HUDEP-2 (cell line): ENCODE measurements around the gene ARHGEF1.
A peak's percentile ranks its signal among the peaks of the same experiment; 100 is the strongest.

Experiments used
- DNase-seq, 76 experiments: peaks; one replicate each; lab custom pipeline; 2025; ENCODE audit not compliant: unreplicated experiment in 76 of 76; lab: John Stamatoyannopoulos, UW

ARHGEF1 gene, protein sequence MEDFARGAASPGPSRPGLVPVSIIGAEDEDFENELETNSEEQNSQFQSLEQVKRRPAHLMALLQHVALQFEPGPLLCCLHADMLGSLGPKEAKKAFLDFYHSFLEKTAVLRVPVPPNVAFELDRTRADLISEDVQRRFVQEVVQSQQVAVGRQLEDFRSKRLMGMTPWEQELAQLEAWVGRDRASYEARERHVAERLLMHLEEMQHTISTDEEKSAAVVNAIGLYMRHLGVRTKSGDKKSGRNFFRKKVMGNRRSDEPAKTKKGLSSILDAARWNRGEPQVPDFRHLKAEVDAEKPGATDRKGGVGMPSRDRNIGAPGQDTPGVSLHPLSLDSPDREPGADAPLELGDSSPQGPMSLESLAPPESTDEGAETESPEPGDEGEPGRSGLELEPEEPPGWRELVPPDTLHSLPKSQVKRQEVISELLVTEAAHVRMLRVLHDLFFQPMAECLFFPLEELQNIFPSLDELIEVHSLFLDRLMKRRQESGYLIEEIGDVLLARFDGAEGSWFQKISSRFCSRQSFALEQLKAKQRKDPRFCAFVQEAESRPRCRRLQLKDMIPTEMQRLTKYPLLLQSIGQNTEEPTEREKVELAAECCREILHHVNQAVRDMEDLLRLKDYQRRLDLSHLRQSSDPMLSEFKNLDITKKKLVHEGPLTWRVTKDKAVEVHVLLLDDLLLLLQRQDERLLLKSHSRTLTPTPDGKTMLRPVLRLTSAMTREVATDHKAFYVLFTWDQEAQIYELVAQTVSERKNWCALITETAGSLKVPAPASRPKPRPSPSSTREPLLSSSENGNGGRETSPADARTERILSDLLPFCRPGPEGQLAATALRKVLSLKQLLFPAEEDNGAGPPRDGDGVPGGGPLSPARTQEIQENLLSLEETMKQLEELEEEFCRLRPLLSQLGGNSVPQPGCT

DNA sequence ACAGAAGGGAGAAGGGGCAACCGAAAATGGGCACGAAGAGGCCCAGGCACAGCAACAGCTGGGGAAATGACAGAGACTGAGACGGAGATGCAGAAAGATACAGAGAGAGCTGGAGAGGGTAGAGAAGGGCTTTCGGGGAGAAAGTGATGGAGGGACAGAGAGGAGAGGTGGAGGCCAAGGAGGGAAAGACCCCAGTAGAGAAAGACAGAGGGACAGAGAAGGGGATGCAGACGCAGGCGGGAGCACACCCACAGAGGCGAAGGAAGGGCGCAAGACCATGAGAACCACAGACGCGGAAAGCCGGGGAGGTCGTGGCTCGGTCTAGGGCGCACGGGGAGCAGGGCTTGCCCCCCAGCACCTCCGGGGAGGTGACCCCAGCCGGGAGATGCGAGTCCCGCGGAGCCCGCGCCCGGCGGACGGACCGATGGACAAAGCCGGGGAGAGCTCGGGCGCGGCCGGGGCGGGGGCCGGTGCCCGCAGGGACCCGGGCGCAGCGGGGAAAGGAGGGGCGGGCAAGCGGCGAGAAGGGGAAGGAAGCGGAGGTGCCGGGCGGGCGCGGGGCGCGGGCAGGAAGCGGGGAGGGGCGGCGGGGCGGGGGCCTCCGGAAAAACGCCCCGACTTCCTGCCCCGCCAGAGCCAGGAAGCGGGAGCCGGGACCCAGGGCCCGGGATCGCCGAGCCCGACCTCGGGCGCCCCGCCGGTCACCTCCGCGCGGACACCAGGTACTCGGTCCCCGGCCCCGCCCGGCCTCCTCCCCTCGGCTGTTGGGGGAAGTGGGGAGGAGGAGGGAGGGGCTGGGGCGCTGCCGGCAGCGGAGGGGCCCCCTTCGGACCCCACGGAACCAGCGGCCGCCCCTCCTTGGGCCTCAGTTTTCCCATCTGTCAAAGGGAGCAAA is at the start of gene ARHGEF1:
Gene ARHGEF1 (plus strand): TSS at position 617 of the 895 bp plus-strand sequence. CDS start 4,899 bp downstream, outside the sequence.
- peak in 8 of 76 experiments; percentile 25 to 50 (median 36) for DNase-seq

DNA sequence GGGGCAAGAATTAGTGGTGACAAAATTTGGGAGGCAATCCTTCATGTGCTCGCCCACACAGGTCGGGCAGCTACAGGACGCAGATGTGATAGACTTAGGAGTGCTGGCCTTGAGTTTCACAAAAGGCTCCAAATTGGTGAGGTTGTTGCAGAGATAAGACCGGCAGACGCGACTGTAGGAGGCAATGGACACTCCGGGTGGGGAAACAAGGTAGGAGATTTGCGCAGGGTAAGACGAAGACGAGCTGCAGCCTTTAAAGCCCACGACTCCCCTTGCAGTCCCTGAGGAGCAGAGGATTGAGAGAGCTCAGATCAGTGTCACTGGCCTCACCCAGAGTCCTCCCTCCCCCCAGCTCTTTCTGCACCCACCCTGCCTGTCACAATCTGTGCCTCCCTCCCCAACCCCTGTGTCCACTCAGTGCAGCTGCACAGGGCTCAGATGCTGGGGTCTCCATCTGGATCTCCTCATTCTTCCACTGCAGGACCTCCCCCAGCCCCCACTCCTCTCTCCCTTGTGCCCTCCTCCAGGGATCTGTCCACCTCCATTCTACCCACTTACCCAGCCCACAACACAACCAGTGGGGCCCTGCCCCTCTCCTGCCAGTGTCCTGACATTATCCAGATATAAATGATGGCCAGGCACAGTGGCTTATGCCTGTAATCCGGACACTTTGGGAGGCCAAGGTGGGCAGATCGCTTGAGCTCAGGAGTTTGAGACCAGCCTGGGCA is 44.8 kb upstream of the ARHGEF1 start:
- DNase-seq: no peak

DNA sequence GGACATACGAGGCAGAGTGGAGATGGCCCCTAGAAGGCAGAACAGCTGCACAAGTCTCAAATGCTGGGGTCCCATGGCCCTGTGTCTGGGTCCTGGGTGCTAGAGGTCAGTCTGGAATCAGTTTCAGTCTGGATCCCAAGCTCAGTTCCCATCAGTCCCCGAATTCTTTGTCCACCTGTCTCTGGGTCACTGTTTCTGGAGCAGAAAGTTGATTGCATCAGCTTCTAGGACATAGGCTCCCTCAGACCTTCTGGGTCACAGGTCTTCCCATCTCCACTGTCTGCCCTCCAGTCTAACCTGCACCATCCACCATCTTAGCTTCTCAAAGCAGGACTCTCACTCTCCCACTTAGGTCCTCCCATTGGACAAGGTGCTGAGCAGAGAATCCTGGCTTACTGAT is 43.8 kb upstream of the ARHGEF1 start:
- DNase-seq: no peak

DNA sequence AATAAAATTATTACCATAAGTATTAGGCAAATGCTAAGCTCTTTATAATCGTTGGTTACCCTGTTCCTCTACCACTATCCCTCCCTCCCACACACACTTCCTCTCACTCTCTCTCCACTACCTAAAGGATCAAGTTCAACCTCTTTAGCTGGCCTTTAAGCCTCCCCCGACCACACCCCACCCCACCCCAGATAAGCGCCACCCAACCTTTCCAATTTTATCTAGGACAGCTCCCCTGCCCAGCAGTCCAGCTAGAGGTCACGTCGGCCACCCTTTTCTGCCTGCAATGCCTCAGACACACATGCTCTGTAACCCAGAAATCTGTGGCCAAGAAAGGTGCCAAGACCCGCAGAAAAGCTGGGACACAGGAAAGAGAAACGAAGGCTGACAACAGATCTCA is 39.6 kb upstream of the ARHGEF1 start:
- peak in 6 of 76 experiments; percentile 23 to 42 (median 32) for DNase-seq

DNA sequence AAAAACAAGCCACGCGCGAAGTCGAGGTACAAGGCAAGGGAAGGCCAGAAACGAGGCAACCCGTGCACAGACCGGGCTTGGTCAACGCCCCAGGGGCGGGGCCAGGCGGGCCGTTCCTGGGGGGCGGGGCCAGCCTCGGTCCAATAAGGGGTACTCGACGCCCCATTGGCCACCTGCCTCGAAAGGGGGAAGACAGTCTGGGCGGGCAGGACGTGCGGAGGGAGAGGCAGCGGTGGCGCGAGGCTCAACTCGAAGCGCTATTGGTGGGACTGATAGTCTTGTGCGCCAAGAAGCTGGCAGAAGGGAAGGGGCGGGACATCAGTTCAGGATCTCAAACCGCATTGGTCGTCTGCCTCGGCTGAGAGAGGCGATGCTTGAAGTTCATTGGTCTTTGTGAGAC is 38.4 kb upstream of the ARHGEF1 start, which contains the start of gene LYPD4:
Gene LYPD4 (minus strand): TSS at position 83 of the 400 bp plus-strand sequence. CDS start 5,398 bp downstream, outside the sequence.
- DNase-seq: peak in 2 of 76 experiments; percentile 16 to 18

DNA sequence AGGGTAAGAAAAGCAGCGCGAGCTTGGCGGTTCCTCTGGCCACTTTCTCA is 38.2 kb upstream of the ARHGEF1 start, which contains the start of gene DMRTC2:
Gene DMRTC2 (plus strand): TSS at position 42 of the 50 bp plus-strand sequence. CDS start 2,387 bp downstream, outside the sequence.
- DNase-seq: no peak

DNA sequence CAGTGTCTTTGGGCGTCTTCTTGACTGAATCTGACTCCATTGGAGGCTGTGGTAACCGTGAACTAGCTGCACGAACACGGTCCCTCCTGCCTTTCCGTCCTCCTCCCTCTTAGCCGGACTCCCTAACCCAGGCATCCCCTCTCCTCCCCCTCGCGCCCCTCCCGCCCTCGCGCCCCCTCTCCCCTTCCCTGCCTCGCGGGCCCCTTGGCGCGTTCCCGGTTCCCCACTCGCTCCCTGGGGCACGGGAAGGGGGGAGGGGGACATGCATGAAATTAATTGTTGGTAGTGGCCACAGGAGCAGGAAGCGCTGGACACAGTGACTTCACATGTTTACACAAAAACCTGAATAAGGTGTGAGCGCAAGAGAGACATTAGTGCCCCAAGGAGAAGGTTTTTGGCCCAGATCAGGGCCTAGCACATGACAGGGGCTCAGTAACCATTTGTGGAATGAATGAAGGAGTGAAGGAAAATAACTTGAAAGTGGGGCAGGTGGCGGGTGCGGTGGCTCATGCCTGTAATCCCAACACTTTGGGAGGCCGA is 37.9 kb upstream of the ARHGEF1 start:
- no peak for DNase-seq

DNA sequence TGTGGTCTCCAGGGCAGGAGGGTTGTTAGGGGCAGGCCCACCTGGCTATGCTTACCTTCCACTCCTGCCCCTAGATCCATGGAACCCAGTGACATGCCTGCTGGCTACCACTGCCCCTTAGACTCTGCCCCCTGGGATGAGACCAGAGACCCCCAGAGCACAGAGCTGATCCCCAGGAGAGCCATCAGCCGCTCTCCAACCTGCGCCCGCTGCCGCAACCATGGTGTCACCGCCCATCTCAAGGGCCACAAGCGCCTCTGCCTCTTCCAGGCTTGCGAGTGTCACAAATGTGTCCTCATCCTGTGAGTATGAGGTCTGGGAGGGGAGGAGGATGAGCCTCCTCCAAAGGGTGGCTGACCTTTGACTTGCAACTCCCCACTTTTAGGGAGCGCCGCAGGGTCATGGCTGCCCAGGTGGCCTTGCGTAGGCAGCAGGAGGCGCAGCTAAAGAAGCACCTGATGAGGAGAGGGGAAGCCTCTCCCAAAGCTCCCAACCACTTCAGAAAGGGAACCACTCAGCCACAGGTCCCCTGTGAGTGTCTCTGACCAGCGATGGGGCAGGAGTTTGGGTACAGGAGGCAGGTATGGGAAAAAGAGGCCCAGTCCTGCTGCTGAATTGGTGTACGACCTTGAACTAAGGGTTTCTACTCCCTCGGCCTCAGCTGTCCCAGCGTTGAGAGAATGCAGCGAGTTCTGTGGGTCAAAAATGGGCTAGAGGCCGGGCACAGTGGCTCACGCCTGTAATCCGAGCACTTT is 35.5 kb upstream of the ARHGEF1 start:
- DNase-seq: no peak

DNA sequence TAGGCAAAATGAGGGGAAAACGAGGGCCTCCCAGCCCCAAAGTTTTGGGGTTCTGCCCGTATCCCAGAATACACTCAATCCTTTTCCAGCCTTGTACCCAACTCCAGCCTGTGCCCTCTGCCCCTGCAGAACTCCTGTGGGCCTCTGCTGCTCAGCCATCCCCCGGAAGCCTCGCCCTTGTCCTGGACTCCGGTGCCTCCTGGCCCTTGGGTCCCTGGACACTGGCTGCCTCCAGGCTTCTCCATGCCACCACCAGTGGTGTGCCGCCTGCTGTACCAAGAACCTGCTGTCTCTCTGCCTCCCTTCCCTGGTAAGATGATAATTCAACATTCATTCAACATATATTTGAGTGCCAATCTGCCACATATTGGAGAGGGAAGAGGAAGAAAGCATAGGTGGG is 34.3 kb upstream of the ARHGEF1 start:
- no peak for DNase-seq

DNA sequence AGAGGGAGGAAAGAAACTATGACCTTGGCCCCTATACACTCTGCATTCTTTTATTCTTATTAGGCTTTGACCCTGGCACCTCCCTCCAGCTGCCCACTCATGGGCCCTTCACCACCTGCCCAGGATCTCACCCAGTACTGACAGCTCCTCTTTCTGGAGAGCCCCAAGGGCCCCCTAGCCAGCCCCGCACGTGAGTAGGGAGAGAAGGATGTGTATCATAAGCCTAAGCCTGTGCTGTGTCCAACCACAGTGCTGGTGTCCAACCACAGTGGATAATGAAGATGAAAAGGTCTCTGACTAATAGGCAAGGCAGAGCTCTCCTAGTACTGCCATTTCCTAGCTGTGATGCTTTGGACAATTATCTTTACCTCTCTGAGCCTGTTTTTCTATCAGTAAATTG is 33.9 kb upstream of the ARHGEF1 start:
- no peak for DNase-seq

DNA sequence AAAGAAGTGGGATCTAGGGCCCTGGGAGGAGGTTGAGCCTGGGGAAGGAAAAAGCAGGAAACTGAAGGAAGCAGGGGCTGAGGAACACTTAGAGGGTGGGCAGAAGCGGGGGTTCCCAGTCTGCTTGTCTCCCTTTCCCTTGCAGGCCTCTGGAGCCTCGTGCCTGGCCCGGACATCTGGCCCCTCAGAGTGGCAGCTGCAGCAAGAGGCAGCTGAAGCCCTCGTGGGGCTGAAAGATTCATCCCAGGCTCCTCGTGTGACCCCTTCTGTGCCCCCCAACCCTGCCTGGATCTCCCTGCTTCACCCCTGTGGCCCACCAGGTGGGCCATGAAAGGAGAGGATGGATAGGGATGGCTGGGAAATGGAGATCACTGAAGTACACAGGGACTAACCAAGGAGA is 32.6 kb upstream of the ARHGEF1 start:
- DNase-seq: no peak

DNA sequence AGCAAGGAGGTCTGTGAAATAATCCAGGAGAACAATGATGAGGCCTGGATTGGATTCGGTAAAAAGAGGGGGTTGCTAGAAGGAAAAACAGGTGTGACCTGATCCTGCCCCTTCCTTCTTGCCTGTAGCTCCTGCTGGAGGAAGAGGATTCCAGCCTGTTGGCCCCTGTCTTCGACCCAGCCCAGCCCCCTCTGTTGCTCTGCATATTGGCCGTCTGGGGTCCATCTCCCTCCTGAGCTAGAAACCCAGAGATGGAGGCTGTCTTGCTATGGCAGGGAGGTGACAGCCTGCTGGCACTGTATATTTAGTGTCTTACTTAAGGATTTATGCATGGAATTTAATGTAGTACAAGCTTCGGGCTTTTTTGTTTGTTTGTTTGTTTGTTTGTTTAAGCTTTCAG is 31.5 kb upstream of the ARHGEF1 start:
- DNase-seq: no peak

DNA sequence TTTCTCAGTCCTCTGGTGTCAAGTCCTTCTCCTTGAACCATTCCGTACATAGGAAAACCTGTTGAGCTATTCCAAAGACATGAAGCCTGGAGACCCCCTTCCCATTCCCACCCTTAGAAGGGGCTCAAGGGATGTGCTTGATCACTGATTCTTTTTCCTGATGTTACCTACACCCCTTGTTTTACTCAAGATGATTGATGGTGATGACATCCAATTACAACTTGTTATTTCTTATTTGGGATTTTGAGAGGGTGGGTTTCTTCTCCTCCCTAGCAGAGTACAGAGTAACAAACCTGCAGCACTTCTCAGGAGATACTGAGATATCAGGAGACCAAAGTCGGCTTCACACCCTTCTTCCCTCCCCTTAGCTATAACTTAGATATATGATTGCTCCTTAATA is 29.6 kb upstream of the ARHGEF1 start:
- DNase-seq: no peak

DNA sequence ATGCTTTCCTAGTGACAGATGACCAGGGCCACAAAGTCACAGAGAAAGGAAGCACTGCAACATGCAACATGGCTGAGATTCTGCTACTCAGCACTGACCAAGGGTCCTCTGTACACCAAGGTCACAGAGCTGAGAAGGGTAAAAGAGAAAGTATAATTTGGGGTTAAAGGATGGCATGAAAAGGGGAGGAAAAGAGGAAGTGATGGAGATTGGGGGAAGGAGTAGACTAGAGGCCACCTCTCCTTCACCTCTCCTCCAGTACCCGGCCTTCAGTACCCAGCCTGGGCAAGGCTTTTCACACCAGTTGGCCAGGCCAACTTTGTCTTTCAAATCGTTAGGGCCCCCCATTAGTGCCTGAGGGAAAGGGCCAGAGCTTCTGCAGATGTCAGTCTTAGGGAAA is 29.2 kb upstream of the ARHGEF1 start:
- DNase-seq: no peak

DNA sequence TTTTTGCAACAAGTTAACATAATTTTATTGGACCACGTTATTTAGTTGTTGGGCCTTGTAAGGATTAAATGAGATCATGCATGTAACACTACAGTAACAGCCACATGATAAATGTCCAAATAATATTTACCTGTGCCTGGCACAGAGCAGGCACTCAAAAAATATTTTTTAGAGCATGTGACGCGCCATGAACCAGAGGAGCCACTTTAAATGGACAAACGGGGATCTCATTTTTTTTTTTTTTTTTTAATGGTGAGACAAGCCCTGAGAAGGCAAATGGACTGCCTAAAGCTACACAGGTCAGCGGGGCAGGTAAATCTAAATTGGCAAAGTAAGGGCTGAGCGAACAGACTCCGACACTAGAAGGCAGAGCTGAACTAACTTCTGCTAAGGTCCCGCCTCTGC is 23.8 kb upstream of the ARHGEF1 start:
- no peak for DNase-seq

DNA sequence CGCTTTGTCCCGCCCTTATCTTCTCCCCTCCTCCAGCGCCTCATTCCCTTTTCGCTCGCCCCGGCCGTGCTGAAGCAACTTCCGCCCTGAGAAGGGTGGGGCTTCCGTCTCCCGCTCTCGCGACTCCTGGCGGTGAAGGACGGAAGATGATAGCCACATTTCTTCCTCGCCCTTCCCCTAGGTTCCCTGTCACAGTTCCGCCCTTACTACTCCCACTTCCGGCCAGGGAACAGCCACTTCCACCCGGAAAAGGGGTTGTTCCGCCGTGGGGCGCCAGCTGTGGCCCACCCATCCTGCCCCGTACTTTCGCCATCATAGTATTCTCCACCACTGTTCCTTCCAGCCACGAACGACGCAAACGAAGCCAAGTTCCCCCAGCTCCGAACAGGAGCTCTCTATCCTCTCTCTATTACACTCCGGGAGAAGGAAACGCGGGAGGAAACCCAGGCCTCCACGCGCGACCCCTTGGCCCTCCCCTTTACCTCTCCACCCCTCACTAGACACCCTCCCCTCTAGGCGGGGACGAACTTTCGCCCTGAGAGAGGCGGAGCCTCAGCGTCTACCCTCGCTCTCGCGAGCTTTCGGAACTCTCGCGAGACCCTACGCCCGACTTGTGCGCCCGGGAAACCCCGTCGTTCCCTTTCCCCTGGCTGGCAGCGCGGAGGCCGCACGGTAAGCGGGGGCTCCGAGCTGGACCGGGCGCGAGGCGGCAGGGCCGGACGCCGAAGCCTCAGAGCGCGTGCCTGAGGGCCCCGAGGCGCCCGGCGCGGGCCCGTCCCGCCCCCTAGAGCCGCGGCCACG is 23.2 kb upstream of the ARHGEF1 start, which contains the start of gene RPS19:
Gene RPS19 (plus strand): TSS at position 638 of the 801 bp plus-strand sequence. CDS start 520 bp downstream, outside the sequence.
- DNase-seq: peak; percentile 89 to 100 (median 99)

DNA sequence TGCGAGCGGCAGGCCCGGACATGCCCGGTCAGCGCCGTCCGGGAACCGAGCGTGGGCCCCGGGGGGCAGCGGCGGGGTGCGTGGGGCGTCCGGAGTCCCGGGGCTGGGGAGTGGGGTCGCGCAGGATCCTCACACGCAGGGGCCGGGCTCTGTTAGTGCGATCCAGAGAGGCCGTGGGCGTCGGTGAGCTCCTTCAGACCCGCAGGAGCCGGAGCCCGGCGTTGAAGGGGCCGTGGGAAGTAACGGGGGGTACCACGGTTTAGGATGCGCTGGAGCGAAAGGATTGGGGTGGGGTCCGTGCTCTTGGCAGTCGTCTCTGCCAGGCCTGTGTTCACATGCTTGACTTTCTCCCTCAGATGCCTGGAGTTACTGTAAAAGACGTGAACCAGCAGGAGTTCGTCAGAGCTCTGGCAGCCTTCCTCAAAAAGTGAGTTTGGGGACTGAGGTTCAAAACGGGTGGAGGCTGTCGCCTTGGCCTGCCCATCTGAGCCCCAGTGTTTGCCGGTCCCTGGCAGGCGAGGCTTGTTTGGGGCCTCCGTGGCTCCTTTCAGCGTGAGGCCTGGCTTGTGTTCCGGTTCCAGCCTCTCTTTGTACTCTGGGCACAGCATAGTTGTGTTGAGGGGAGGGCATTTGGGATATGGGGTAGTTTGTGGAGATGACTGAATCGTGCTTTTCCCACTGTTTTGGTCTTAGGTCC is 22.4 kb upstream of the ARHGEF1 start:
- DNase-seq: peak in 14 of 76 experiments; percentile 19 to 80 (median 34)
